Measurements from ENCODE around the gene ATG5. TPM values are rescaled to one million over a fixed set of nuclear protein-coding genes. Genes with fewer than 3 reads are reported as not detected.

Gene ATG5
- polyA plus RNA-seq, 1 of the 3 experiments (the other 2 are of a cell fraction) = 15.5 TPM

GRCh38 chr6:106146852-106147351, 178.7 kb downstream of the ATG5 start:
- no peaks in the 10 kb centered on the region for H3K9me2 ChIP-seq
- TF ChIP-seq PBX3 (IDR thresholded peaks at IDR 0.05) (peak; percentile 62), TCF12 (IDR thresholded peaks at IDR 0.05) (peak; percentile 36; the same call in 1 of the 2 replicates), GABPA (IDR thresholded peaks at IDR 0.05; ENCODE audit: low read depth) (no peak), RFX5 (IDR thresholded peaks at IDR 0.05; ENCODE audit: low read length) (no peak), ZBTB33 (IDR thresholded peaks at IDR 0.05; ENCODE audit: borderline replicate concordance, low read depth) (no peak), ELF1 (IDR thresholded peaks at IDR 0.05) (no peak), MXI1 (IDR thresholded peaks at IDR 0.05; ENCODE audit: low read depth, low read length) (no peak), USF2 (IDR thresholded peaks at IDR 0.05; ENCODE audit: borderline replicate concordance, low read depth, low read length) (no peak), MAX (IDR thresholded peaks at IDR 0.05; ENCODE audit: low read depth) (no peak), JUND (IDR thresholded peaks at IDR 0.05) (peak; percentile 14; the same call in 1 of the 2 replicates), SMC3 (IDR thresholded peaks at IDR 0.05; ENCODE audit: low read depth, low read length) (no peak), NFIC (IDR thresholded peaks at IDR 0.05; ENCODE audit: borderline replicate concordance) (no peak), USF1 (IDR thresholded peaks at IDR 0.05; ENCODE audit: borderline replicate concordance, low read depth) (no peak), MEF2A (IDR thresholded peaks at IDR 0.05; ENCODE audit: borderline replicate concordance, low read depth) (no peak), EP300 (IDR thresholded peaks at IDR 0.05; ENCODE audit: borderline replicate concordance in 1 of 2, low read depth in 1 of 2, low read length in 1 of 2) (0 out of 4 replicates have a peak, but pooled peaks of 1 of the 2 experiments have one; percentile 11), CHD2 (IDR thresholded peaks at IDR 0.05; ENCODE audit: low read length, partially characterized antibody) (no peak), IRF3 (IDR thresholded peaks at IDR 0.05; ENCODE audit: low read depth, low read length) (no peak)
- H3K36me3 ChIP-seq (replicated peaks in 1 of 2; ENCODE audit: control insufficient read depth in 1 of 2, insufficient read depth in 2 of 2, low read length in 1 of 2) = no peaks in the 10 kb centered on the region
- H2AFZ ChIP-seq (ENCODE audit: low read depth) = no peak overlapping the region
- peaks cover 6% of the 10 kb centered on the region for H3F3A ChIP-seq (replicated peaks; ENCODE audit: insufficient read depth)
- ChIA-PET CTCF (interaction anchor here (0.6 kb wide), 2 partner anchors 33 to 193 kb away, joined by 3 read pairs; no protein-coding TSS in a partner anchor), POLR2A (no interaction called here)
- H3K4me1 ChIP-seq (ENCODE audit: control insufficient read depth in 1 of 2, insufficient read depth in 2 of 2, low read depth in 1 of 2, low read length in 1 of 2) = peaks cover 0 to 15% of the 10 kb centered on the region in 2 experiments; a peak in 2 of 4 replicates
- no peak overlapping the region for H3K27ac ChIP-seq (ENCODE audit: low read depth in 2 of 2, low read length in 1 of 2)
- H3K79me2 ChIP-seq (ENCODE audit: insufficient read depth) = no peaks in the 10 kb centered on the region
- peak overlapping the region; percentile 35; the same call in 1 of the 2 replicates for H3K4me2 ChIP-seq
- H3K27me3 ChIP-seq (ENCODE audit: insufficient read depth) = no peaks in the 10 kb centered on the region
- DNase-seq = no peak
- H3K9me3 ChIP-seq = no peaks in the 10 kb centered on the region
- no peaks in the 10 kb centered on the region for H4K20me1 ChIP-seq (ENCODE audit: insufficient read depth)
- no peak overlapping the region for H3K9ac ChIP-seq
- H3K4me3 ChIP-seq (ENCODE audit: low read depth in 2 of 2, low read length in 1 of 2) = no peak overlapping the region
- WGBS (ENCODE audit: low lambda C conversion rate) = 75% methylated on average over 2 of the region's 2 CpGs

All from SK-N-SH (cell line).